Suppressor macrophage treated with lipopolysaccharide for 4 hours (primary cell): ENCODE results near the gene DSPP.

Source experiments
- DNase-seq: peaks from one replicate; pipeline ENCODE4 v3.0.0-alpha.2; 2020

DSPP gene

GRCh38 chr4:87632469-87632868 is 24.1 kb downstream of the DSPP start:
- DNase-seq, result no peak

DNA sequence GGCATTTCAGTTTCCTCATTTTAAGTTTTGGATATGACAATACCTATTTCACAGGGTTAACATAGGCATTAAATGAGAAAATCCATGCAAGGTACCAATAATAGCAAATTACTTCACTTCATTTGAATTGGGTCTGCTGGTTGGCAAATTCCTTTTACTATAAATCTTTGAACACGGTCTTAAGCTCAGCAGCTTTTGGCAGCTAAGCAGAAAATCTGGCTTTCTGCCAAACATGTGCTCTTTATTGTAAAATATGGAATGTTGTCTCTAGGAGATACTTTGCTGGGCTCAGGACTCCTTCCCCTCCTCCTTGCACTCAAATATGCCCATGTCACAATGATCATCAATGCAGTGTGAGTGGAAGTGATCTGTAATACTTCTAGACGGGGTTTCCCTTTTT is 24.9 kb downstream of the DSPP start:
- no peak for DNase-seq

- no peak for DNase-seq
Observed at GRCh38 chr4:87644286-87644685, 36.0 kb downstream of the DSPP start.

- DNase-seq, result no peak
Observed at GRCh38 chr4:87649980-87650379, 41.7 kb downstream of the DSPP start, which contains the start of gene DMP1. TSS of gene DMP1 (plus strand) at chr4:87650280. CDS start at chr4:87656493, 6,213 bp downstream.

DNA sequence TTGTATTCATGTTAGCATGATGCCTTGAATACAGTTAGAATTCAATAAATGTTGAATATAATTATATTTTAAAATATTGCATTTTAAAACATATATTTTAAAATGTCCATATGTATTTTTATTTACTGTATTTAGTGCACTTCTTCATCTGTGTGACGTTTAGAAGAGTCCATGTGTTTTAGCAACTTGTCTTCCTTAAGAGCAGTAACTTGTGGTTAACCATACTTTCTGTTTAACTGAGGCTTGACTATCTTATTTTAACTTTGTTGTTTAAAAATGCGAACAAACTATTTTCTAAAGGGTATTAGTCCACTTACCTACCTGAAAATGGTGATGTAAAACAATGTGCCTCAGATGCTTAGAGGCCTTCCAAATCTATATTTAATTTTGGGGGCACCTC is 42.6 kb downstream of the DSPP start:
- no peak for DNase-seq

DNA sequence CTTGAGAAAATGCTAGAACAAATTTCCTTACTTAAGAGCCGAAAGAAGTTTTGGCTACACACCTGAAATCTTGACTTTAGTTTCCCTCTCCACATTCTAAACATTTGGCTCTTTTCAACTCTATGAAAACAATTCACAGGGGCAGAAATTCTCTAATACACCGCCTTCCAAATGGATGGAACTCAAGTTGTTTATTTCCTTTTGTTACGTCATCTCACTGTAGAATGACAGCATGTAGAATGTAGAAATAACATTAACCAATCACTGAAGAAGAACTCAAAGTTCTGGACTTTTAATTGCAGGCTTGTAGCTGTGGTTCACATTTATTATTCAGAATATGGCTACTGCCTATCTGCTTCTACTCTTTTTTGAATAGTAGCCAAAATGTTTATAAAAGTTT is 43.6 kb downstream of the DSPP start:
- DNase-seq, result no peak

- no peak for DNase-seq
Observed at GRCh38 chr4:87654487-87655044, 46.2 kb downstream of the DSPP start.

GRCh38 chr4:87657525-87657924 is 49.2 kb downstream of the DSPP start:
- no peak for DNase-seq

- DNase-seq, result no peak
Observed at GRCh38 chr4:87659247-87659931, 51.1 kb downstream of the DSPP start.

- no peak for DNase-seq
Observed at GRCh38 chr4:87662871-87663270, 54.5 kb downstream of the DSPP start.
